ENCODE results near the gene PRICKLE4.

PRICKLE4 gene

DNA sequence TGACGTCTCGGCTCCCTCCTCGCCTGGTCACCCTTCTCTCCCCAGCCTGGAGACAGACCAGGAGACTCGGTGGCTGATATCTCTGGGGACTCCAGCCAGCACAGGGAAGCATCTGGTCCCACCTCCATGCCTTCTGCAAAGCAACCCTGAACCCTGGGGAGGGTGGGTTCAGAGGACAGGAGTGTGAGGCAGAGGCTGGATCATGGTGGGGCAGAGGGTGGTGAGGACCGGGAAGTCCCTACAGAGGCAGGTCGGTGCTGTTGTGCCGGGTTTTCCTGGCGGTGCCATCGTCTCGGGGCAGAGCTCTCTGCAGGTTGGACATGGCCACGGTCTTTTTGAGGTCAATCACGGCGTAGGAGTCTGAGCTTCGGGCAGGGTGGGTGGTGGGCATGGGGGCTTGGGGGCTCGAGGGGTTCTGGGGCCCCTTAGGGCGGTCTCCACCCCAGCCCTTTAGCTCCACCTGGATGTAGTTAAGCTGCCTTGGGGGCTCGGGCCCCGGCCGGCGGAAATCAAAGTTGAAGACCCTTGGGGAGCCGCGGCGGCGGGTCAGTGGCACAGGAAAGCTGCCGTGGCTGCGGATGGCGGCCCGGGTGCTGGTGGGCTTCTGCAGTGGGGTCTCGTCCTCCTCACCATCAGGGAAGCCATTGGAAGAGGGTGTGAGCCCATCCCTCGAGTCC lies 10.1 kb upstream of the PRICKLE4 start:
- no peak overlapping the region for H3K4me3 ChIP-seq (ENCODE audit: low read depth, low read length)
- TF ChIP-seq, protein P1, sequence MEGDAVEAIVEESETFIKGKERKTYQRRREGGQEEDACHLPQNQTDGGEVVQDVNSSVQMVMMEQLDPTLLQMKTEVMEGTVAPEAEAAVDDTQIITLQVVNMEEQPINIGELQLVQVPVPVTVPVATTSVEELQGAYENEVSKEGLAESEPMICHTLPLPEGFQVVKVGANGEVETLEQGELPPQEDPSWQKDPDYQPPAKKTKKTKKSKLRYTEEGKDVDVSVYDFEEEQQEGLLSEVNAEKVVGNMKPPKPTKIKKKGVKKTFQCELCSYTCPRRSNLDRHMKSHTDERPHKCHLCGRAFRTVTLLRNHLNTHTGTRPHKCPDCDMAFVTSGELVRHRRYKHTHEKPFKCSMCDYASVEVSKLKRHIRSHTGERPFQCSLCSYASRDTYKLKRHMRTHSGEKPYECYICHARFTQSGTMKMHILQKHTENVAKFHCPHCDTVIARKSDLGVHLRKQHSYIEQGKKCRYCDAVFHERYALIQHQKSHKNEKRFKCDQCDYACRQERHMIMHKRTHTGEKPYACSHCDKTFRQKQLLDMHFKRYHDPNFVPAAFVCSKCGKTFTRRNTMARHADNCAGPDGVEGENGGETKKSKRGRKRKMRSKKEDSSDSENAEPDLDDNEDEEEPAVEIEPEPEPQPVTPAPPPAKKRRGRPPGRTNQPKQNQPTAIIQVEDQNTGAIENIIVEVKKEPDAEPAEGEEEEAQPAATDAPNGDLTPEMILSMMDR (IDR thresholded peaks at IDR 0.05; ENCODE audit: insufficient read depth, low read length, missing control alignments), result no peak
- ChIA-PET POLR2A (no interaction called here), CTCF (interaction anchor here (2.0 to 4.2 kb wide), 2 partner anchors 15 to 402 kb away, joined by 11 to 31 read pairs; partner anchors contain the start of gene TOMM6)
- no peak for DNase-seq (ENCODE audit: low read depth, low spot score)

DNA sequence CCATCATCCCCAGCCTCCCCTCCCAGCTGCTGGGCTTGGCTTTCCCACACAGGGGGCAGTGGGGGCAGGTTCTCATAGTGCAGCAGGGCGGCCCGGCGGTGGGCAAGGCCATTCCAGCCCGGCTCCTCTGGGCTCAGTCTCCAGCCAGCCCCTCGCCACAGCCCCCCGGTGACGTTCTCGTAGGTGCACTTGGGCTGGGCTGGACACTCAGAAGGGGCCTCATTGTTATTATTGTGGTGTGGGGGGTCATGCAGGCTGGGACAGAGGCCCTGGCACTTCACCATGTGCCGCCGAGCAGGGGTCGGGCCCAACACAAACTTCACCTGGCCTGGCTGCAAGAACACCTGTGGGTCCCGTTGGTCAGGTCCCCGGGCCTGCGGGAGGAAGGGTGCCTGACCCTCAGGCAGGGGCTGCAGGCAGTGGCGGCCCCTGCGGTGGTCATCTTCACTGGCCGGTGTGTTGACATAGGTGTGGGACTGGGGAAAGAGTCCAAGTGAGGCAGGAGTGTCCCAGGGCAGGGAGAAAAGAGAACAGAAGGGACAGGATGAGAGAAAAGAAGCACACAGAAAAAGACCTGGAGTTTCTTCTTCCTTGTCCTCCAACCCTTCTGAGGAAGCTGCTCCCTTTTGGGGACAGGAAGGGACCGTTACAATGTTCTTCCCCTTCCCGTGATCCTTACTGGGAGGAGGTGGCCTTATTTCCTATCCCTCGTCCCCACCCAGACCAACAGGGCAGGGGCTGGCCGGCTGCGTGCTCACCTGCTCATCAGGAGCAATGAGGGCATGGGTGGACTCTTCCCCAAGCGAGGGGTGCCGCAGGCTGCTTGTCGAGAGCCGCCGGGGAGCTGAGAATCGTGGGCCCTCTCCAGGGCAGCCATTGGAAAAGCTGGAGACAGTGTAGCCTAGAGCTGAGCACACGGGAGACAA lies 9.3 kb upstream of the PRICKLE4 start:
- no peak overlapping the region for H3K4me3 ChIP-seq (ENCODE audit: low read depth, low read length)
- ChIA-PET POLR2A (no interaction called here), CTCF (interaction anchor here (0.7 to 7.5 kb wide), 7 partner anchors 10 to 403 kb away, joined by 3 to 90 read pairs (median 11); partner anchors contain the start of genes PRICKLE4 and TOMM6)
- no peak for DNase-seq (ENCODE audit: low read depth, low spot score)
- TF ChIP-seq, protein P1 (IDR thresholded peaks at IDR 0.05; ENCODE audit: insufficient read depth, low read length, missing control alignments), result no peak

DNA sequence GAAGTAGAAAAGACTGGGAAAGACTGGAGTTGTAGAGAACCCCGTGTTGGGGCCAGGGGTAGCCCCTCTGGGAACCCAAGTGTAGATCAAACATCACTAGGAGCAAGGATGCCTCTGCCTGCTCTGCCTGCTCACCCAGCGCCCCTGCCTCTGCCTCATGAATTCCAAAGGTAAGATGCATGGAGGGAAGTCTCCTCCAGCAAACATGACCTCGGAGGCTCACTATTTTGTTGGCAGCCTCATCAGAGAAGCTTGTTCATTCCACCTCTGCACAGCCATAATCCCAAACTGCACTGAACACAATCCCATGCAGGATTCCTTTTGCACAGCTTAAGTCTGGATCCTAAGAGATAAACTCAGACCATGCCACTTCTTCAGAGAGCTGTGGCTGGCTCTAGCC lies 5.7 kb upstream of the PRICKLE4 start:
- no peak overlapping the region for H3K4me3 ChIP-seq (ENCODE audit: low read depth, low read length)
- ChIA-PET CTCF (interaction anchor here (0.8 to 7.5 kb wide), 27 partner anchors 8 to 440 kb away, joined by 3 to 98 read pairs (median 6); partner anchors contain the start of genes BYSL, MED20, TFEB and TOMM6), POLR2A (no interaction called here)
- peak; percentile 29 for DNase-seq (ENCODE audit: low read depth, low spot score)
- TF ChIP-seq, protein P1 (IDR thresholded peaks at IDR 0.05; ENCODE audit: insufficient read depth, low read length, missing control alignments), result no peak

DNA sequence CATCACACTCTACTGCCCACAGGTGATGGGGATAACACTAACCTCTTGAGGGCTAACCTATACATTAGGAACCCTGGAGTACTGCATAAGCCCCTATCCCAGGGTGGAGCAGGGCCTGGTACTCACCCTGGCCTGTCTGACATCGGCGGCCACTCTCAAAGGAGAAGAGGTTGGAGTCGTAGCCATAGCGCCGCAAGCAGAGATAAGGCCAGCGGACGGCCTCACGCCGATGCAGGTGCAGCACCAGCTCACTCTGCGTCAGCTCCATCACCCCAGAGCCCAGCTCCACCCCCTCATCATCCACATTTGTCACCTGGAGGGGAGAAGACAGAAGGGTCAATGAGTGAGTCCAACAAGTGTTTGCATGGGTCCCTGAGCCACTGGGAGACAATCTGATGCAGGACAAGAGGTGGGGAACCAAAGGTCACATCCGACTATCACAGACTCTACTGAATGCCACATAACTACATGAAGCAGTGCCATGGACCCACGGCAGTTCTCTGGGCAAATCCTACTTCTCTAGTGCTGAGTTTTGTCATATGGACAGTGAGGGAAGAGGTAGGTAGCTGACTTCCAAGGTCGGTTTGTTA lies 5.2 kb upstream of the PRICKLE4 start:
- no peak for DNase-seq (ENCODE audit: low read depth, low spot score)
- POLR2A ChIA-PET, result no interaction called here
- CTCF ChIA-PET, result interaction anchor here (0.8 to 7.5 kb wide), 32 partner anchors 9 to 439 kb away, joined by 3 to 98 read pairs (median 6); partner anchors contain the start of genes BYSL, MED20, TFEB and TOMM6
- H3K4me3 ChIP-seq (ENCODE audit: low read depth, low read length), result no peak overlapping the region
- TF ChIP-seq, protein P1 (IDR thresholded peaks at IDR 0.05; ENCODE audit: insufficient read depth, low read length, missing control alignments), result no peak

DNA sequence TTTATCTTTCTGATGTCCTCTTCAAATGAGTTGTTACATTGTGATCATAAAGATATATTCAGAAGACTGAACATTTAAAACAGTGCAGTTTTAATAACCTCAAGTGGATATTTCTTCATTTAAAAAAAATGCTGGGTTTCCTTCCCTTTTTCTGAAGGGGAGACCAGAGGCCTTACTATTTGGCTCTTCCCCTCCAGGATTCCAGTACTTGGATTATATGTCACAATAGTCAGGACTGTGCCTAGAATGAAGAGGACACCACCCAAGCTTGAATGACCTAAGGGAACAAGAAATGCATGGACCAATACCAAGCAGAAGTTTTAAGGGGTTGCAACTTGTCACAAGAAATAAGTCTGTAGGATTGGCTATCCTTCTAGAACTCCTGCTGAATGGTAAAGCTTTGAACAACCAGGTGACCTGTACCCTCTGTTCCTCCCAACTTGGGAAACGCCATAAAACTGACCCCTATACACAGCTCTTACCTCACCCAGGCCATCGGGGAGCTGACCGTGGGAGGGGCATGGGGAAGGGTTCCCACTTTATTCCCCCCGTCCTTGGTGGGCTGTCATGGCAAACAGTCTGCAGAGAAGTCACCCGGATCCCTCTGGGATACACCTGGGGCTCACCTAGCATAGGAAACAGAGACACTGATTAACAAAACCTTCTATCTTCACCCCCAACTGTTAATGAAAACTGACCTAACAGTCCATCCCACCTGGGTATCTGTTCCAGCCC lies 2.9 kb upstream of the PRICKLE4 start:
- TF ChIP-seq, protein P1 (IDR thresholded peaks at IDR 0.05; ENCODE audit: insufficient read depth, low read length, missing control alignments), result no peak
- ChIA-PET POLR2A (no interaction called here), CTCF (interaction anchor here (1.1 to 7.5 kb wide), 16 partner anchors 9 to 409 kb away, joined by 3 to 98 read pairs (median 8); partner anchors contain the start of genes TAF8, TFEB and TOMM6)
- H3K4me3 ChIP-seq (ENCODE audit: low read depth, low read length), result no peak overlapping the region
- DNase-seq (ENCODE audit: low read depth, low spot score), result no peak

Measured in AG04449 (cell line).